H1 (cell line): ENCODE measurements around the gene GRID1. TPM values are rescaled to one million over a fixed set of nuclear protein-coding genes. Genes with fewer than 3 reads are reported as not detected.

Source experiments
- CTCF ChIA-PET: fragments of 300-600 bp; sonication (Branson Sonifier 250); formaldehyde crosslinking; loops from one replicate; lab custom pipeline; 2021; ENCODE audit not compliant: partially characterized antibody; lab: Charles Lee
- POLR2A ChIA-PET: fragments of 300-600 bp; sonication (Branson Sonifier 250); formaldehyde crosslinking; loops from one replicate; lab custom pipeline; 2021; ENCODE audit warnings: inconsistent platforms; ENCODE audit not compliant: partially characterized antibody; lab: Charles Lee
- DNase-seq, 2 experiments: peaks; one replicate each; pipeline versions ENCODE4 v3.0.0 to v3.0.0-alpha.2; 2010 to 2022; ENCODE audit warnings: low spot score in 2 of 2, low read depth in 1 of 2, mixed read lengths in 1 of 2
- FAIRE-seq: peaks from 2 replicates; lab custom pipeline; 2011; peaks lifted over from hg19 to GRCh38; lab: Jason Lieb, UNC
- H2AFZ ChIP-seq: 2 replicates; pipeline ENCODE4 v1.8.1; 2012; ENCODE audit warnings: low read length, inconsistent platforms
- H2AK5ac ChIP-seq: 2 replicates; pipeline ENCODE4 v1.6.1; 2013; ENCODE audit warnings: low read depth, low read length
- H2BK120ac ChIP-seq: replicated peaks from 2 replicates; pipeline ENCODE3; 2013; ENCODE audit warnings: low read depth, low read length, inconsistent platforms
- H2BK12ac ChIP-seq: 2 replicates; pipeline ENCODE4 v1.6.1; 2013; ENCODE audit warnings: low read depth, low read length
- H2BK15ac ChIP-seq: 2 replicates; pipeline ENCODE4 v1.6.1; 2013; ENCODE audit warnings: low read length
- H2BK20ac ChIP-seq: 2 replicates; pipeline ENCODE4 v1.6.1; 2013; ENCODE audit warnings: low read length
- H2BK5ac ChIP-seq: 2 replicates; pipeline ENCODE4 v1.6.1; 2013; ENCODE audit warnings: low read depth, low read length
- H3K14ac ChIP-seq: 2 replicates; pipeline ENCODE4 v1.6.1; 2013; ENCODE audit warnings: inconsistent platforms; ENCODE audit not compliant: insufficient read length
- H3K18ac ChIP-seq: 2 replicates; pipeline ENCODE4 v1.6.1; 2013; ENCODE audit warnings: low read length; ENCODE audit errors: extremely low read depth
- H3K23ac ChIP-seq: 2 replicates; pipeline ENCODE4 v1.6.1; 2013; ENCODE audit warnings: inconsistent platforms; ENCODE audit not compliant: insufficient read length
- H3K23me2 ChIP-seq: 2 replicates; pipeline ENCODE4 v1.6.1; 2013; ENCODE audit warnings: low read depth, low read length
- H3K27ac ChIP-seq: 2 replicates; pipeline ENCODE4 v1.6.1; 2011; ENCODE audit warnings: low read depth, low read length, inconsistent platforms
- H3K27me3 ChIP-seq, 4 experiments: replicated peaks in 1 of 4; 1 replicate in 1 of 4; 2 replicates in 3 of 4; pipeline versions ENCODE4 v1.6.1 to v1.8.1; 2011 to 2013; ENCODE audit warnings: low read length in 3 of 4, mild to moderate bottlenecking in 3 of 4, inconsistent platforms in 2 of 4, mixed read lengths in 2 of 4, moderate library complexity in 1 of 4; ENCODE audit not compliant: control insufficient read depth in 3 of 4, insufficient read depth in 3 of 4; ENCODE audit errors: extremely low read depth in 1 of 4
- H3K36me3 ChIP-seq, 4 experiments: 2 replicates each; pipeline versions ENCODE4 v1.6.1 to v1.8.1; 2011 to 2013; ENCODE audit warnings: mild to moderate bottlenecking in 4 of 4, low read length in 3 of 4, moderate library complexity in 2 of 4, control low read depth in 1 of 4, inconsistent platforms in 1 of 4; ENCODE audit not compliant: insufficient read depth in 4 of 4, control insufficient read depth in 2 of 4
- H3K4ac ChIP-seq: replicated peaks from 2 replicates; pipeline ENCODE3; 2013; ENCODE audit warnings: low read length, low read depth, mixed read lengths, inconsistent platforms; ENCODE audit not compliant: insufficient read length
- H3K4me1 ChIP-seq, 4 experiments: replicated peaks in 1 of 4; 1 replicate in 1 of 4; 2 replicates in 3 of 4; pipeline versions ENCODE4 v1.6.1 to v1.8.1; 2011 to 2013; ENCODE audit warnings: low read length in 3 of 4, inconsistent platforms in 2 of 4, mixed read lengths in 1 of 4; ENCODE audit not compliant: insufficient read depth in 4 of 4, control insufficient read depth in 3 of 4
- H3K4me2 ChIP-seq, 2 experiments: 2 replicates each; pipeline versions ENCODE4 v1.6.1 to v1.8.1; 2011 to 2013; ENCODE audit warnings: low read depth in 2 of 2, low read length in 2 of 2, control low read depth in 1 of 2, inconsistent platforms in 1 of 2, mild to moderate bottlenecking in 1 of 2; ENCODE audit not compliant: insufficient read depth in 1 of 2
- H3K4me3 ChIP-seq, 4 experiments: fragments of 200-600, 300-600 bp in 1 of 4; sonication (generic), shearing (Covaris generic), sonication (Bioruptor Twin) in 1 of 4; 2 replicates each; pipeline versions ENCODE4 v1.5.1 to v1.8.1; 2011 to 2016; ENCODE audit warnings: low read length in 4 of 4, low read depth in 3 of 4, control low read depth in 2 of 4, inconsistent platforms in 2 of 4, mild to moderate bottlenecking in 2 of 4, mixed read lengths in 1 of 4, moderate library complexity in 1 of 4; ENCODE audit not compliant: insufficient read depth in 2 of 4; ENCODE audit errors: extremely low read depth in 1 of 4
- H3K56ac ChIP-seq: replicated peaks from 2 replicates; pipeline ENCODE3; 2013; ENCODE audit warnings: low read depth, mild to moderate bottlenecking, mixed read lengths, low read length, inconsistent platforms; ENCODE audit not compliant: insufficient read length
- H3K79me1 ChIP-seq: 2 replicates; pipeline ENCODE4 v1.6.1; 2013; ENCODE audit warnings: low read depth, low read length, control low read depth
- H3K79me2 ChIP-seq, 2 experiments: 2 replicates each; pipeline versions ENCODE4 v1.6.1 to v1.8.1; 2012 to 2013; ENCODE audit warnings: low read length in 2 of 2, mild to moderate bottlenecking in 2 of 2, inconsistent platforms in 1 of 2; ENCODE audit not compliant: insufficient read depth in 2 of 2, control insufficient read depth in 1 of 2
- H3K9ac ChIP-seq, 4 experiments: replicated peaks in 1 of 4; 1 replicate in 1 of 4; 2 replicates in 3 of 4; pipeline versions ENCODE4 v1.6.1 to v1.8.1; 2011 to 2013; ENCODE audit warnings: low read depth in 3 of 4, low read length in 3 of 4, control low read depth in 2 of 4, mild to moderate bottlenecking in 2 of 4, moderate library complexity in 2 of 4, inconsistent platforms in 1 of 4; ENCODE audit errors: extremely low read depth in 1 of 4
- H3K9me3 ChIP-seq, 2 experiments: 2 replicates each; pipeline versions ENCODE4 v1.6.1 to v1.8.1; 2012 to 2013; ENCODE audit warnings: mild to moderate bottlenecking in 2 of 2, moderate library complexity in 2 of 2, control low read depth in 1 of 2, inconsistent platforms in 1 of 2, low read depth in 1 of 2, low read length in 1 of 2, mixed read lengths in 1 of 2; ENCODE audit not compliant: insufficient read depth in 2 of 2
- H4K20me1 ChIP-seq, 2 experiments: replicated peaks in 1 of 2; 2 replicates each; pipeline versions ENCODE3 to v1.8.1; 2011 to 2013; ENCODE audit warnings: inconsistent platforms in 2 of 2, low read length in 2 of 2, mild to moderate bottlenecking in 1 of 2; ENCODE audit not compliant: insufficient read depth in 2 of 2, control insufficient read depth in 1 of 2
- H4K5ac ChIP-seq: 2 replicates; pipeline ENCODE4 v1.6.1; 2013; ENCODE audit warnings: low read length, low read depth, mixed read lengths, inconsistent platforms; ENCODE audit not compliant: insufficient read length
- H4K8ac ChIP-seq: 2 replicates; pipeline ENCODE4 v1.8.0; 2013; ENCODE audit warnings: mild to moderate bottlenecking, moderate library complexity, low read length, inconsistent platforms; ENCODE audit not compliant: insufficient read depth; ENCODE audit errors: extremely low read depth
- H4K91ac ChIP-seq: replicated peaks from 2 replicates; pipeline ENCODE3; 2013; ENCODE audit warnings: low read length, mixed read lengths, inconsistent platforms; ENCODE audit not compliant: insufficient read length
- EP300 ChIP-seq, 2 experiments: IDR thresholded peaks; 1 replicate in 1 of 2; 2 replicates in 1 of 2; pipeline ENCODE4 v1.6.1; 2011 to 2012; ENCODE audit warnings: low read depth in 2 of 2, low read length in 2 of 2, mild to moderate bottlenecking in 2 of 2, borderline replicate concordance in 1 of 2, inconsistent platforms in 1 of 2, moderate library complexity in 1 of 2
- SRF ChIP-seq: IDR thresholded peaks from 2 replicates; pipeline ENCODE4 v1.6.1; 2011; ENCODE audit warnings: mild to moderate bottlenecking, low read depth, low read length, moderate library complexity
- SUZ12 ChIP-seq: fragments of 200-600 bp; sonication (generic); IDR thresholded peaks from 2 replicates; pipeline ENCODE4 v1.6.1; 2012; ENCODE audit warnings: mild to moderate bottlenecking, inconsistent platforms, low read length, moderate library complexity, mixed read lengths
- TAF7 ChIP-seq: optimal IDR thresholded peaks from 2 replicates; pipeline ENCODE3; 2011; ENCODE audit warnings: low read depth, mild to moderate bottlenecking, inconsistent platforms, low read length, moderate library complexity, borderline replicate concordance
- WGBS, 2 experiments: shearing (Covaris generic) in 1 of 2; methylation state at CpG; one replicate each; pipeline versions ENCODE4 v1.1.6 to v1.1.7; 2013 to 2015; ENCODE audit warnings: low lambda C conversion rate in 2 of 2, mixed read lengths in 2 of 2, inconsistent platforms in 1 of 2, low coverage in 1 of 2, missing lambda C conversion rate in 1 of 2; ENCODE audit not compliant: insufficient replicate concordance in 2 of 2, insufficient coverage in 1 of 2, insufficient read length in 1 of 2; ENCODE audit errors: extremely low coverage in 1 of 2, missing lambda C conversion rate in 1 of 2; 5-methylcytosine and 5-hydroxymethylcytosine counted together
- polyA plus RNA-seq, 7 experiments: library from polyadenylated mRNA; depleted of rRNA in 3 of 7; stranded (reverse) in 5 of 7; unstranded in 2 of 7; fragments of >200 nt in 5 of 7; fragments of 200-250 nt in 2 of 7; gene quantifications; 1 replicate in 5 of 7; 2 replicates in 1 of 7; 4 replicates in 1 of 7; pipeline versions ENCODE4 v1.2.1 to v1.2.3, GENCODE V29; 2011 to 2013; ENCODE audit warnings: missing spikeins in 2 of 7, mixed read lengths in 2 of 7
- total RNA-seq: library from RNA; stranded (reverse); fragmentation: NEBNext Ultra II Directional; extraction: Animal tissue kit (Norgen Biotek cat#: 25700); gene quantifications from 2 replicates; pipeline ENCODE4 v1.2.1, GENCODE V29; 2021

The GRID1 gene
- total and polyA plus RNA-seq, 2 of the 8 experiments (the other 6 are each of a cell fraction or from before 2014, with no cell fraction given): 0.22 to 0.30 TPM

GRCh38 chr10:85682621-85683020 lies 684.0 kb downstream of the GRID1 start:
- no peak overlapping the region for H4K8ac ChIP-seq
- no peaks in the 10 kb centered on the region for H3K9me3 ChIP-seq
- no peak for DNase-seq
- 100% methylated on average over 1 of the region's 1 CpG; no CpG with 5 or more reads in 1 of the 2 experiments for WGBS, 2 experiments
- ChIA-PET POLR2A (no interaction called here), CTCF (no interaction called here)
- H2AK5ac ChIP-seq: no peak overlapping the region
- H3K79me2 ChIP-seq: no peaks in the 10 kb centered on the region
- H3K14ac ChIP-seq: no peak overlapping the region
- H2BK15ac ChIP-seq: no peak overlapping the region
- H3K23ac ChIP-seq: no peak overlapping the region
- no peak overlapping the region for H2BK5ac ChIP-seq
- H3K79me1 ChIP-seq: no peaks in the 10 kb centered on the region
- no peak overlapping the region for H4K5ac ChIP-seq
- no peaks in the 10 kb centered on the region for H3K36me3 ChIP-seq
- H3K9ac ChIP-seq: no peak overlapping the region
- H3K4me1 ChIP-seq: no peaks in the 10 kb centered on the region
- H2BK120ac ChIP-seq: no peak overlapping the region
- TF ChIP-seq SRF: no peak
- no peak for TF ChIP-seq TAF7
- TF ChIP-seq EP300 (IDR thresholded peaks at IDR 0.05; ENCODE audit: borderline replicate concordance in 1 of 2, low read depth in 2 of 2, low read length in 2 of 2): no peak
- no peak for TF ChIP-seq SUZ12
- H2BK20ac ChIP-seq: no peak overlapping the region
- FAIRE-seq: no peak
- H3K18ac ChIP-seq: no peak overlapping the region
- no peak overlapping the region for H3K4ac ChIP-seq
- no peak overlapping the region for H2BK12ac ChIP-seq
- H3K4me2 ChIP-seq: no peak overlapping the region
- no peak overlapping the region; the same call in 1 of the 2 replicates for H2AFZ ChIP-seq
- H3K27ac ChIP-seq: no peak overlapping the region
- no peaks in the 10 kb centered on the region for H4K20me1 ChIP-seq
- no peak overlapping the region for H3K56ac ChIP-seq
- H3K4me3 ChIP-seq: no peak overlapping the region
- no peak overlapping the region for H4K91ac ChIP-seq
- no peaks in the 10 kb centered on the region for H3K23me2 ChIP-seq
- H3K27me3 ChIP-seq: no peaks in the 10 kb centered on the region
